ENCODE measurements around the gene SGMS1. TPM values are rescaled to one million over a fixed set of nuclear protein-coding genes. Genes with fewer than 3 reads are reported as not detected.
A peak's percentile ranks its signal among the peaks of the same experiment; 100 is the strongest.

The SGMS1 gene
- total RNA-seq, 1 experiment from 2014 or later, result 34.5 TPM

GRCh38 chr10:50379616-50380015 is 244.1 kb downstream of the SGMS1 start:
- intact Hi-C loops (cut with micrococcal nuclease; ENCODE audit: unreplicated experiment), result no loop called here
- no peak for TF ChIP-seq CTCF (IDR thresholded peaks at IDR 0.05; ENCODE audit: unreplicated experiment)
- no TSS peak for BruUV-seq (replicated peaks)
- Mint-ChIP-seq H3K4me3 (ENCODE audit: low read depth, unreplicated experiment) (no peak overlapping the region), H3K9me3 (ENCODE audit: low read depth, unreplicated experiment) (no peaks in the 10 kb centered on the region), H3K36me3 (ENCODE audit: insufficient read depth, unreplicated experiment) (no peaks in the 10 kb centered on the region), H3K27ac (ENCODE audit: unreplicated experiment) (no peak overlapping the region), H3K27me3 (ENCODE audit: unreplicated experiment) (no peaks in the 10 kb centered on the region), H3K4me1 (ENCODE audit: low read depth, unreplicated experiment) (peaks cover 7% of the 10 kb centered on the region)
- CTCF ChIA-PET, result interaction anchor here (0.7 kb wide), 1 partner anchor 563 kb away, joined by 3 read pairs; no protein-coding TSS in a partner anchor
- DNase-seq, result no peak

GRCh38 chr10:50375745-50376144 is 248.0 kb downstream of the SGMS1 start:
- H3K36me3 Mint-ChIP-seq (ENCODE audit: insufficient read depth, unreplicated experiment), result no peaks in the 10 kb centered on the region
- intact Hi-C loops (cut with micrococcal nuclease; ENCODE audit: unreplicated experiment), result no loop called here
- TF ChIP-seq CTCF (IDR thresholded peaks at IDR 0.05; ENCODE audit: unreplicated experiment), result no peak
- DNase-seq, result no peak
- H3K4me3 Mint-ChIP-seq (ENCODE audit: low read depth, unreplicated experiment), result no peak overlapping the region
- no peaks in the 10 kb centered on the region for H3K9me3 Mint-ChIP-seq (ENCODE audit: low read depth, unreplicated experiment)
- H3K27ac Mint-ChIP-seq (ENCODE audit: unreplicated experiment), result no peak overlapping the region
- BruUV-seq (replicated peaks), result no TSS peak
- H3K27me3 Mint-ChIP-seq (ENCODE audit: unreplicated experiment), result no peaks in the 10 kb centered on the region
- CTCF ChIA-PET, result no interaction called here
- no peaks in the 10 kb centered on the region for H3K4me1 Mint-ChIP-seq (ENCODE audit: low read depth, unreplicated experiment)

GRCh38 chr10:50375051-50375452 is 248.7 kb downstream of the SGMS1 start:
- TF ChIP-seq CTCF (IDR thresholded peaks at IDR 0.05; ENCODE audit: unreplicated experiment), result no peak
- Mint-ChIP-seq H3K27me3 (ENCODE audit: unreplicated experiment) (no peaks in the 10 kb centered on the region), H3K27ac (ENCODE audit: unreplicated experiment) (no peak overlapping the region), H3K36me3 (ENCODE audit: insufficient read depth, unreplicated experiment) (no peaks in the 10 kb centered on the region), H3K4me3 (ENCODE audit: low read depth, unreplicated experiment) (no peak overlapping the region), H3K9me3 (ENCODE audit: low read depth, unreplicated experiment) (no peaks in the 10 kb centered on the region), H3K4me1 (ENCODE audit: low read depth, unreplicated experiment) (no peaks in the 10 kb centered on the region)
- intact Hi-C loops (cut with micrococcal nuclease; ENCODE audit: unreplicated experiment), result no loop called here
- peak; percentile 30 for DNase-seq
- CTCF ChIA-PET, result interaction anchor here (1.1 kb wide), 1 partner anchor 16 kb away, joined by 3 read pairs; no protein-coding TSS in a partner anchor
- no TSS peak for BruUV-seq (replicated peaks)

GRCh38 chr10:50373821-50374501 is 249.8 kb downstream of the SGMS1 start:
- no TSS peak for BruUV-seq (replicated peaks)
- H3K9me3 Mint-ChIP-seq (ENCODE audit: low read depth, unreplicated experiment), result no peaks in the 10 kb centered on the region
- intact Hi-C loops (cut with micrococcal nuclease; ENCODE audit: unreplicated experiment), result no loop called here
- DNase-seq, result no peak
- no peaks in the 10 kb centered on the region for H3K27me3 Mint-ChIP-seq (ENCODE audit: unreplicated experiment)
- CTCF ChIA-PET, result interaction anchor here (1.1 kb wide), 2 partner anchors 14 to 15 kb away, joined by 3 to 6 read pairs; no protein-coding TSS in a partner anchor
- H3K4me3 Mint-ChIP-seq (ENCODE audit: low read depth, unreplicated experiment), result no peak overlapping the region
- no peak for TF ChIP-seq CTCF (IDR thresholded peaks at IDR 0.05; ENCODE audit: unreplicated experiment)
- no peaks in the 10 kb centered on the region for H3K36me3 Mint-ChIP-seq (ENCODE audit: insufficient read depth, unreplicated experiment)
- no peak overlapping the region for H3K27ac Mint-ChIP-seq (ENCODE audit: unreplicated experiment)
- no peaks in the 10 kb centered on the region for H3K4me1 Mint-ChIP-seq (ENCODE audit: low read depth, unreplicated experiment)
